ENCODE results near the gene GSG1L.

- TF ChIP-seq HNF4G (IDR thresholded peaks at IDR 0.05) (no peak), CTCF (IDR thresholded peaks at IDR 0.05; ENCODE audit: low read depth, low read length, missing input control) (no peak), YY1 (IDR thresholded peaks at IDR 0.05) (no peak), JUND (IDR thresholded peaks at IDR 0.05) (no peak), RXRA (IDR thresholded peaks at IDR 0.05) (no peak), SP1 (IDR thresholded peaks at IDR 0.05) (no peak), ATF3 (IDR thresholded peaks at IDR 0.05) (no peak)
Measured at GRCh38 chr16:27922433-27922832, 141.1 kb downstream of the GSG1L start.
